Measurements from ENCODE around the gene SYNJ1. TPM values are rescaled to one million over a fixed set of nuclear protein-coding genes. Genes with fewer than 3 reads are reported as not detected.
"Not testable (repeated sequence)": the region's sequence is repeated elsewhere in the genome, so short reads cannot be mapped to it uniquely, and the experiment has no call there.

The SYNJ1 gene
- total RNA-seq, 2 experiments from 2014 or later, result 18.7 to 21.8 TPM

DNA sequence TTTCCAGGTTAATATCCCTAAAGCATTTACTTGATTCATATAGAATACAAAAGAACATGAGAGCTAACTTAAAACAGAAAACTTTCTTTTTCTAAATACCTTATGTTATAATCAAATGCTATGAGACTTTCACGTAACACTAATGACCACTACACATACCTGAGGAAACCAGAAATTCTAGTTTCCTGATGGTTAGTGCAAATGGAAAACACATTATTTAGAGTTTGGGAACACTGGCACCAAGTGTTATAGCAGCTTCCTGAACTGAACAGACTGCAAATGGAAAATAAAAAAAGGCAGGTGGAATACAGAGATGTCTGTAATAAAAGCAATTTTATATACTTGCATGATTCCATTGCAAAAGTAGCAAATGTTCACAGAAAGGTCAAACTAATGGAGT is 28.3 kb upstream of the SYNJ1 start:
- Mint-ChIP-seq H3K27ac (no peak overlapping the region), H3K4me3 (no peak overlapping the region), H3K36me3 (ENCODE audit: low read depth) (peaks cover 66% of the 10 kb centered on the region), H3K9me3 (no peaks in the 10 kb centered on the region), H3K4me1 (peaks cover 10% of the 10 kb centered on the region), H3K27me3 (no peaks in the 10 kb centered on the region)
- ChIA-PET CTCF (interaction anchor here (0.6 to 1.5 kb wide), 4 partner anchors 9 to 155 kb away, joined by 3 read pairs; partner anchors contain the start of gene SYNJ1), POLR2A (interaction anchor here (0.6 to 4.1 kb wide), 5 partner anchors 14 to 46 kb away, joined by 3 to 24 read pairs (median 3); partner anchors contain the start of genes PAXBP1 and SYNJ1)
- no peak for DNase-seq

GRCh38 chr21:32753818-32754585 is 26.2 kb upstream of the SYNJ1 start:
- H3K4me1 Mint-ChIP-seq, result peaks cover 10% of the 10 kb centered on the region
- ChIA-PET POLR2A (interaction anchor here (1.6 to 2.5 kb wide), 2 partner anchors 22 to 26 kb away, joined by 3 to 11 read pairs; partner anchors contain the start of gene SYNJ1), CTCF (interaction anchor here (0.7 to 1.3 kb wide), 2 partner anchors 17 to 849 kb away, joined by 3 to 5 read pairs; partner anchors contain the start of gene PAXBP1)
- no peak overlapping the region for H3K4me3 Mint-ChIP-seq
- no peaks in the 10 kb centered on the region for H3K27me3 Mint-ChIP-seq
- no peak overlapping the region for H3K27ac Mint-ChIP-seq
- H3K9me3 Mint-ChIP-seq, result no peaks in the 10 kb centered on the region
- H3K36me3 Mint-ChIP-seq (ENCODE audit: low read depth), result peaks cover 67% of the 10 kb centered on the region
- DNase-seq, result no peak

DNA sequence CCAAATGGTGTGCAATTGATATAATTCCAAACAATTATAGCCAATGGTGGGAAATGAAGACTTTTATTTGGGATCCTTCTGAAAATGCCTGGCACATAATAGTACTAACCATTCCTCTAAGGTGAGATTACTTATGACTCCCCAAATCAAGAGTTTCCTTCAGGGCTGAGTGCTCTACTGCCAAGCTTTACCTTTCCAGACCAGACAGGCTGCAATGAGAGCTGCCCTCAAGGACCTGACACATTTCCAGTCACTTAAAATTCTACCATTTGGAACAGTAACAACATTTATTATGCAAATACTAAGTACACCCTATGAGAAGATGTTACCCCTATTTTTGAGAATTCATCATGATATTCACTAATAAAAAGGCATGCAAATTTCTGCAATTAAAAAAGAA is 22.6 kb upstream of the SYNJ1 start:
- H3K4me1 Mint-ChIP-seq, result peaks cover 12% of the 10 kb centered on the region
- DNase-seq, result no peak
- ChIA-PET CTCF (no interaction called here), POLR2A (interaction anchor here (0.7 kb wide), 1 partner anchor 23 kb away, joined by 3 read pairs; the partner anchor contains the start of gene SYNJ1)
- no peak overlapping the region for H3K4me3 Mint-ChIP-seq
- no peaks in the 10 kb centered on the region for H3K27me3 Mint-ChIP-seq
- no peak overlapping the region for H3K27ac Mint-ChIP-seq
- no peaks in the 10 kb centered on the region for H3K9me3 Mint-ChIP-seq
- peaks cover 84% of the 10 kb centered on the region for H3K36me3 Mint-ChIP-seq (ENCODE audit: low read depth)

DNA sequence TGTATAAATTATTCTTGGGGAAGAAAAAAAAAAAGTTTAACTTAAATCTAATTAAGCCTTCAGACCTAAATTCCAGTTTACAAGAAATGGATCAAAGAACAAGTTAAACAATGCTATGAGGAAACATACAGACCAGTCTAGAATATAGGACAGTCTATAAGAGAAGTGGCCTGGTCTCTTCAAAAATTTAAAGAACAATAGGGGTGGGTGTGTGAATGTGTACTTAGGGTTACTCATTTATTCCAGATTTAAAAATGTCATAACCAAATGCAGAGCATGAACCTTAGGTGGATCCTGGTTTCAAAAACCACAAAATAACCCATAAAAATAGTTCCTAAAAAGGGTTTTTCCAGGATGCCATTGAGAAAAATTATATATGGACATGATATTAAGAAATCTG is 21.8 kb upstream of the SYNJ1 start:
- CTCF ChIA-PET, result no interaction called here

DNA sequence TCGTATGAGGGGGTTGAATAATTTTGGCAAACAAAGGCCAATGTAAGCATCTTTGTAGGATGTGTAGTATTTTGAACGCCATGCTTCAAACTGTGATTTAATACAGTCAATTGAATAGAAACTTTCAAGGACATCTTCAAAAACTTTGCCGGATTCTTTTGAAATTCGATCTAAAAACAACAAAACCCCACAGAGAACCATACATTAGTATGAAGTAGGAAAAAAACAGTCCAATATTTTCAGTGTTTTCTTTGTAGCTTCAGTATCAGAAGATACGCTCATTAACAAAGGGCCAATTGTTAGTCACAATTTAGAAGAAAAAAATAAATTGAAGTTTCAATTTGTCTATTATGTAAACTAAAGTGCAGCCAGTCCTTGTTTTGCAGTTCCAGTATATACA is 20.7 kb upstream of the SYNJ1 start:
- Mint-ChIP-seq H3K9me3 (no peaks in the 10 kb centered on the region), H3K27ac (no peak overlapping the region), H3K27me3 (no peaks in the 10 kb centered on the region), H3K4me3 (no peak overlapping the region), H3K4me1 (peaks cover 12% of the 10 kb centered on the region), H3K36me3 (ENCODE audit: low read depth) (peaks cover 82% of the 10 kb centered on the region)
- ChIA-PET CTCF (interaction anchor here (1.6 kb wide), 1 partner anchor 23 kb away, joined by 7 read pairs; the partner anchor contains the start of gene PAXBP1), POLR2A (interaction anchor here (0.7 to 3.5 kb wide), 2 partner anchors 21 to 35 kb away, joined by 3 to 16 read pairs; partner anchors contain the start of gene SYNJ1)
- DNase-seq, result no peak

More for the DNA sequence above, 21.8 kb upstream of the SYNJ1 start:
- Mint-ChIP-seq H3K4me3 (no peak overlapping the region), H3K27me3 (no peaks in the 10 kb centered on the region), H3K4me1 (peaks cover 12% of the 10 kb centered on the region), H3K9me3 (no peaks in the 10 kb centered on the region), H3K27ac (no peak overlapping the region), H3K36me3 (ENCODE audit: low read depth) (peaks cover 83% of the 10 kb centered on the region)
- POLR2A ChIA-PET, result no interaction called here
- DNase-seq, result no peak

GRCh38 chr21:32747396-32747795 is 19.6 kb upstream of the SYNJ1 start:
- DNase-seq, result no peak
- peak overlapping the region; percentile 44 for H3K27ac Mint-ChIP-seq
- H3K4me1 Mint-ChIP-seq, result peaks cover 12% of the 10 kb centered on the region
- no peaks in the 10 kb centered on the region for H3K27me3 Mint-ChIP-seq
- no peaks in the 10 kb centered on the region for H3K9me3 Mint-ChIP-seq
- ChIA-PET CTCF (interaction anchor here (0.7 to 1.6 kb wide), 4 partner anchors 9 to 24 kb away, joined by 3 to 7 read pairs (median 4); partner anchors contain the start of genes PAXBP1 and SYNJ1), POLR2A (interaction anchor here (0.8 to 3.5 kb wide), 4 partner anchors 10 to 24 kb away, joined by 3 to 16 read pairs (median 4); partner anchors contain the start of genes PAXBP1 and SYNJ1)
- no peak overlapping the region for H3K4me3 Mint-ChIP-seq
- H3K36me3 Mint-ChIP-seq (ENCODE audit: low read depth), result peaks cover 85% of the 10 kb centered on the region

GRCh38 chr21:32746711-32747110 is 18.9 kb upstream of the SYNJ1 start:
- ChIA-PET CTCF (interaction anchor here (1.3 to 1.4 kb wide), 2 partner anchors 9 to 19 kb away, joined by 3 to 6 read pairs; partner anchors contain the start of gene SYNJ1), POLR2A (interaction anchor here (0.8 to 3.5 kb wide), 4 partner anchors 11 to 25 kb away, joined by 3 to 16 read pairs (median 4); partner anchors contain the start of genes PAXBP1 and SYNJ1)
- not testable (repeated sequence) for H3K27ac Mint-ChIP-seq, H3K27me3 Mint-ChIP-seq, H3K4me3 Mint-ChIP-seq, H3K9me3 Mint-ChIP-seq, DNase-seq
- Mint-ChIP-seq H3K4me1 (peaks cover 12% of the 10 kb centered on the region), H3K36me3 (ENCODE audit: low read depth) (peaks cover 86% of the 10 kb centered on the region)

DNA sequence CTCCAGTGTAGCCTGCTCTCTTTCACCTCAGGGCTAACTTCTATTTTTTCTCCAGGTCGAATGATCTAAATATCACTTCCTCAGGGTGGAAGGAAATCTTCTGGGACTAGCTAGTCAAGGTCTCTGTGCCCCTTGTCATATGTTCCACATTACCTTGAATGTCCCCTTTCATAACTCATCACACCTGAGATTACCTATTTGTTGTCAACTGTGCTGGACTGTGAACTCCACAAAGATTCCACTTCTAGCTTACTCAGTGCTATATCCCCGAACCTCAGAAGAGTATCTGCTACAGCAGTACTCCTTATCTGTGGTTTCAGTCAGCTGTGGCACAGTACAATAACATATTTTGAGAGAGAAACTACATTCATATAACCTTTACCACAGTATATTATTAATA is 14.6 kb upstream of the SYNJ1 start:
- ChIA-PET POLR2A (no interaction called here), CTCF (no interaction called here)
- H3K4me1 Mint-ChIP-seq, result peaks cover 7% of the 10 kb centered on the region
- peaks cover 76% of the 10 kb centered on the region for H3K36me3 Mint-ChIP-seq (ENCODE audit: low read depth)
- no peaks in the 10 kb centered on the region for H3K9me3 Mint-ChIP-seq
- no peak overlapping the region for H3K27ac Mint-ChIP-seq
- no peak overlapping the region for H3K4me3 Mint-ChIP-seq
- no peak for DNase-seq
- no peaks in the 10 kb centered on the region for H3K27me3 Mint-ChIP-seq

GRCh38 chr21:32741336-32741735 is 13.5 kb upstream of the SYNJ1 start:
- H3K27ac Mint-ChIP-seq, result no peak overlapping the region
- no peaks in the 10 kb centered on the region for H3K27me3 Mint-ChIP-seq
- CTCF ChIA-PET, result no interaction called here
- no peaks in the 10 kb centered on the region for H3K9me3 Mint-ChIP-seq
- no peaks in the 10 kb centered on the region for H3K4me1 Mint-ChIP-seq
- POLR2A ChIA-PET, result no interaction called here
- H3K4me3 Mint-ChIP-seq, result no peak overlapping the region
- no peak for DNase-seq
- H3K36me3 Mint-ChIP-seq (ENCODE audit: low read depth), result peaks cover 66% of the 10 kb centered on the region

DNA sequence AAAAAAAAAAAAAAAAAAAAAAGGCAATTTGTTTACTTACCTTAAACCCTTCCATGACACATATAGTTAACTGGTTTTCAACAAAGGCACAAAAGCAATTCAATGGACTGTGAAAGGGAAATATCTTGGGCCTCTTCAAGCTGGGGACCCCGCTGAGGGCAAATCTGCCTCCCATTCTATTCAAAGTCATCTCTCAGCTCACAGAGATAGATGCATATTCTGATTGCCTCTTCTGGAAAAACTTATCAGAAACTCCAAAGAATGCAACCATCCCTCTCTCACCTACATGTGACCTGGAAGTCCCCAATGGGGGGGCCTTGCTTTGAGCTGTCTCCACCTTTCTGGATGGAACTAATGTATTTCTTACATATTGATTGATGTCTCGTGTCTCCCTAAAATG is 12.1 kb upstream of the SYNJ1 start:
- ChIA-PET CTCF (no interaction called here), POLR2A (no interaction called here)
- no peak for DNase-seq
- Mint-ChIP-seq H3K4me1 (no peaks in the 10 kb centered on the region), H3K4me3 (no peak overlapping the region), H3K9me3 (no peaks in the 10 kb centered on the region), H3K27ac (no peak overlapping the region), H3K36me3 (ENCODE audit: low read depth) (peaks cover 59% of the 10 kb centered on the region), H3K27me3 (no peaks in the 10 kb centered on the region)

DNA sequence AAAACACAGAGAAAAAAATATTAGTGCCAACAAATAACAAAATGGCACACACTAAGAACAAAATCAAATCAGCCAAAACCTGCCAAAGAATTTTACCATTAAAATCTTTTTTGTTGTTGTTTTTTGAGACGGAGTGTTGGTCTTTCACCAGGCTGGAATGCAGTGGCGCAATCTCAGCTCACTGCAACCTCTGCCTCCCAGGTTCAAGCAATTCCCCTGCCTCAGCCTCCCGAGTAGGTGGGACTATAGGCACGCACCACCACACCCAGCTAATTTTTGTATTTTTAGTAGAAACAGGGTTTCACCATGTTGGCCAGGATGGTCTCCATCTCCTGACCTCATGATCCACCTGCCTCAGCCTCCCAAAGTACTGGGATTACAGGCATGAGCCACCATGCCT is 8.3 kb upstream of the SYNJ1 start:
- CTCF ChIA-PET, DNase-seq, H3K27me3 Mint-ChIP-seq, H3K4me1 Mint-ChIP-seq, H3K9me3 Mint-ChIP-seq, H3K4me3 Mint-ChIP-seq, H3K27ac Mint-ChIP-seq: not testable (repeated sequence)
- H3K36me3 Mint-ChIP-seq (ENCODE audit: low read depth), result peaks cover 47% of the 10 kb centered on the region
- POLR2A ChIA-PET, result interaction anchor here (1.0 to 1.5 kb wide), 2 partner anchors 9 to 34 kb away, joined by 3 to 4 read pairs; no protein-coding TSS in a partner anchor

- no peaks in the 10 kb centered on the region for H3K9me3 Mint-ChIP-seq
- H3K4me3 Mint-ChIP-seq, result no peak overlapping the region
These were observed 7.7 kb upstream of the SYNJ1 start for GRCh38 chr21:32735524-32735923.

GRCh38 chr21:32733990-32734613 is 6.3 kb upstream of the SYNJ1 start:
- no peak overlapping the region for H3K27ac Mint-ChIP-seq
- no peak overlapping the region for H3K4me3 Mint-ChIP-seq
- H3K4me1 Mint-ChIP-seq, result peaks cover 13% of the 10 kb centered on the region
- ChIA-PET POLR2A (no interaction called here), CTCF (interaction anchor here (1.1 kb wide), 1 partner anchor 37 kb away, joined by 3 read pairs; the partner anchor contains the start of gene PAXBP1)
- DNase-seq, result no peak
- H3K36me3 Mint-ChIP-seq (ENCODE audit: low read depth), result peaks cover 31% of the 10 kb centered on the region
- no peaks in the 10 kb centered on the region for H3K27me3 Mint-ChIP-seq
- H3K9me3 Mint-ChIP-seq, result no peaks in the 10 kb centered on the region

More at GRCh38 chr21:32735524-32735923, 7.7 kb upstream of the SYNJ1 start:
- Mint-ChIP-seq H3K27me3 (no peaks in the 10 kb centered on the region), H3K36me3 (ENCODE audit: low read depth) (peaks cover 42% of the 10 kb centered on the region), H3K4me1 (peaks cover 12% of the 10 kb centered on the region), H3K27ac (no peak overlapping the region)
- DNase-seq, result no peak
- ChIA-PET CTCF (interaction anchor here (1.1 kb wide), 1 partner anchor 36 kb away, joined by 3 read pairs; the partner anchor contains the start of gene PAXBP1), POLR2A (interaction anchor here (1.0 to 1.5 kb wide), 2 partner anchors 9 to 35 kb away, joined by 3 to 4 read pairs; no protein-coding TSS in a partner anchor)

All from activated CD4-positive, alpha-beta memory T cell treated with anti-CD3 and anti-CD28 coated beads, Interleukin-2, amount 10 ng/mL, durations not matched to agents 7 days and 5 days (primary cell).